Measurements from ENCODE around the gene ARMH3.

The ARMH3 gene

GRCh38 chr10:101974091-101974971 is 81.6 kb downstream of the ARMH3 start:
- DNase-seq: peak; percentile 37

GRCh38 chr10:101972761-101973160 is 83.2 kb downstream of the ARMH3 start:
- peak; percentile 12 for DNase-seq

GRCh38 chr10:101969412-101969922 is 86.5 kb downstream of the ARMH3 start:
- DNase-seq: no peak

- no peak for DNase-seq
Measured at GRCh38 chr10:101968940-101969321, 87.0 kb downstream of the ARMH3 start.

GRCh38 chr10:101968286-101968939 is 87.6 kb downstream of the ARMH3 start:
- no peak for DNase-seq

GRCh38 chr10:101967713-101968112 is 88.3 kb downstream of the ARMH3 start:
- peak; percentile 45 for DNase-seq

GRCh38 chr10:101967119-101967518 is 88.9 kb downstream of the ARMH3 start:
- no peak for DNase-seq

- no peak for DNase-seq
Measured at GRCh38 chr10:101965075-101965765, 90.8 kb downstream of the ARMH3 start.

- DNase-seq: peak; percentile 49
Measured at GRCh38 chr10:101961591-101962498, 94.1 kb downstream of the ARMH3 start.

- DNase-seq: no peak
Measured at GRCh38 chr10:101960879-101961395, 95.0 kb downstream of the ARMH3 start.

- no peak for DNase-seq
Measured at GRCh38 chr10:101959346-101959916, 96.5 kb downstream of the ARMH3 start.

- no peak for DNase-seq
Measured at GRCh38 chr10:101958691-101959090, 97.3 kb downstream of the ARMH3 start.

- DNase-seq: no peak
Measured at GRCh38 chr10:101956898-101957297, 99.1 kb downstream of the ARMH3 start.

- DNase-seq: no peak
Measured at GRCh38 chr10:101956117-101956516, 99.9 kb downstream of the ARMH3 start.

GRCh38 chr10:101952191-101952590 is 103.8 kb downstream of the ARMH3 start:
- DNase-seq: no peak

- no peak for DNase-seq
Measured at GRCh38 chr10:101950213-101950612, 105.8 kb downstream of the ARMH3 start.

- DNase-seq: peak; percentile 44
Measured at GRCh38 chr10:101941871-101942270, 114.1 kb downstream of the ARMH3 start.

GRCh38 chr10:101940916-101941315 is 115.1 kb downstream of the ARMH3 start:
- peak; percentile 35 for DNase-seq

- no peak for DNase-seq
Measured at GRCh38 chr10:101939729-101940128, 116.2 kb downstream of the ARMH3 start.

- peak; percentile 92 for DNase-seq
Measured at GRCh38 chr10:101939008-101939648, 116.8 kb downstream of the ARMH3 start.
